SU-DHL-6 (cell line): ENCODE data around the gene IP6K2.

ENCODE experiments used
- H2AFZ ChIP-seq: fragments of 200-600 bp; sonication (generic); 2 replicates; pipeline ENCODE4 v1.6.1; 2014; ENCODE audit warnings: low read depth, mild to moderate bottlenecking, moderate library complexity, mixed read lengths, antibody characterized with exemption, low read length; ENCODE audit not compliant: severe bottlenecking
- H3F3A ChIP-seq: fragments of 200-600 bp; shearing (Covaris generic); 2 replicates; pipeline ENCODE4 v1.6.0; 2016; ENCODE audit warnings: antibody characterized with exemption, mild to moderate bottlenecking; ENCODE audit not compliant: insufficient read depth
- H3K27ac ChIP-seq: fragments of 200-600 bp; sonication (generic); 2 replicates; pipeline ENCODE4 v1.5.1; 2016; ENCODE audit warnings: low read depth, mild to moderate bottlenecking, low read length, moderate library complexity, mixed read lengths
- H3K27me3 ChIP-seq: fragments of 200-600 bp; sonication (generic), shearing (Covaris generic); 2 replicates; pipeline ENCODE4 v1.6.0; 2014; ENCODE audit warnings: mild to moderate bottlenecking, low read length
- H3K36me3 ChIP-seq: fragments of 200-600 bp; sonication (generic); 2 replicates; pipeline ENCODE4 v1.6.1; 2014; ENCODE audit warnings: mild to moderate bottlenecking, low read length, mixed read lengths
- H3K4me2 ChIP-seq: fragments of 300-600, 200-600 bp; shearing (Covaris generic), sonication (generic); 2 replicates; pipeline ENCODE4 v1.6.0; 2014; ENCODE audit warnings: low read length, low read depth, mild to moderate bottlenecking; ENCODE audit not compliant: poor library complexity, severe bottlenecking
- H3K4me3 ChIP-seq: fragments of 200-600 bp; sonication (generic); 2 replicates; pipeline ENCODE4 v1.5.1; 2014; ENCODE audit warnings: antibody characterized with exemption, low read length, mild to moderate bottlenecking, mixed read lengths; ENCODE audit not compliant: insufficient read depth, poor library complexity, severe bottlenecking
- H3K79me2 ChIP-seq: fragments of 200-600 bp; sonication (generic); 2 replicates; pipeline ENCODE4 v1.6.1; 2014; ENCODE audit warnings: mild to moderate bottlenecking, low read length, moderate library complexity; ENCODE audit not compliant: insufficient read depth
- H3K9ac ChIP-seq: fragments of 200-600 bp; sonication (generic); 2 replicates; pipeline ENCODE4 v1.7.0; 2014; ENCODE audit warnings: mild to moderate bottlenecking, low read length
- H3K9me2 ChIP-seq: fragments of 200-600 bp; sonication (generic); replicated peaks from 2 replicates; pipeline ENCODE4 v1.6.1; 2014; ENCODE audit warnings: low read length; ENCODE audit not compliant: insufficient read depth
- H3K9me3 ChIP-seq: fragments of 200-600 bp; sonication (generic); 2 replicates; pipeline ENCODE4 v1.6.1; 2014; ENCODE audit warnings: low read length, mixed read lengths; ENCODE audit not compliant: insufficient read depth
- H4K20me1 ChIP-seq: fragments of 200-600 bp; sonication (generic); 2 replicates; pipeline ENCODE4 v1.6.1; 2014; ENCODE audit warnings: low read depth, mild to moderate bottlenecking, antibody characterized with exemption, low read length, moderate library complexity, mixed read lengths
- CTCF ChIP-seq: fragments of 200-600 bp; sonication (generic); IDR thresholded peaks from one replicate; pipeline ENCODE4 v1.5.1; 2017; ENCODE audit warnings: antibody characterized with exemption, mild to moderate bottlenecking, low read length, moderate library complexity; ENCODE audit not compliant: insufficient read depth, poor library complexity, severe bottlenecking
- EZH2phosphoT487 ChIP-seq: fragments of 200-600 bp; sonication (generic), shearing (Covaris generic); conservative IDR thresholded peaks from 2 replicates; pipeline ENCODE4 v1.6.1; 2018; ENCODE audit warnings: mild to moderate bottlenecking, antibody characterized with exemption, low read length, moderate library complexity, mixed read lengths

The IP6K2 gene

GRCh38 chr3:48759071-48759470 is 42.0 kb upstream of the IP6K2 start:
- H3F3A ChIP-seq = no peaks in the 10 kb centered on the region
- H4K20me1 ChIP-seq = no peaks in the 10 kb centered on the region
- H3K79me2 ChIP-seq = no peaks in the 10 kb centered on the region
- H2AFZ ChIP-seq = no peak overlapping the region
- no peaks in the 10 kb centered on the region for H3K36me3 ChIP-seq
- H3K9ac ChIP-seq = no peak overlapping the region
- no peaks in the 10 kb centered on the region for H3K9me3 ChIP-seq
- TF ChIP-seq CTCF (no peak), EZH2phosphoT487 (no peak)
- no peak overlapping the region for H3K4me2 ChIP-seq
- H3K27ac ChIP-seq = no peak overlapping the region
- H3K4me3 ChIP-seq = no peak overlapping the region
- H3K9me2 ChIP-seq = no peaks in the 10 kb centered on the region
- H3K27me3 ChIP-seq = no peaks in the 10 kb centered on the region

- no peaks in the 10 kb centered on the region for H3K9me3 ChIP-seq
- no peak for TF ChIP-seq CTCF
- H3K4me2 ChIP-seq = no peak overlapping the region
- no peak overlapping the region for H3K4me3 ChIP-seq
- no peaks in the 10 kb centered on the region for H3K79me2 ChIP-seq
- no peaks in the 10 kb centered on the region for H3F3A ChIP-seq
- no peaks in the 10 kb centered on the region for H4K20me1 ChIP-seq
- no peak overlapping the region for H2AFZ ChIP-seq
- H3K9ac ChIP-seq = no peak overlapping the region
- no peaks in the 10 kb centered on the region for H3K9me2 ChIP-seq
- H3K36me3 ChIP-seq = no peaks in the 10 kb centered on the region
- H3K27ac ChIP-seq = no peak overlapping the region
- no peaks in the 10 kb centered on the region for H3K27me3 ChIP-seq
Measured at GRCh38 chr3:48756640-48757039, 39.6 kb upstream of the IP6K2 start.

GRCh38 chr3:48750856-48751255 is 33.8 kb upstream of the IP6K2 start:
- Histone ChIP-seq H3K4me3 (no peak overlapping the region), H2AFZ (no peak overlapping the region), H3K9me2 (no peaks in the 10 kb centered on the region), H3K27ac (no peak overlapping the region), H3K4me2 (no peak overlapping the region), H3K79me2 (no peaks in the 10 kb centered on the region), H3K36me3 (0 out of 2 replicates have a peak, but pooled peaks cover 2% of the 10 kb centered on the region), H4K20me1 (no peaks in the 10 kb centered on the region), H3F3A (no peaks in the 10 kb centered on the region), H3K27me3 (no peaks in the 10 kb centered on the region), H3K9me3 (no peaks in the 10 kb centered on the region), H3K9ac (no peak overlapping the region)
- no peak for TF ChIP-seq EZH2phosphoT487
- no peak for TF ChIP-seq CTCF

GRCh38 chr3:48748754-48749153 is 31.7 kb upstream of the IP6K2 start:
- Histone ChIP-seq H3K27ac (no peak overlapping the region), H2AFZ (no peak overlapping the region), H4K20me1 (no peaks in the 10 kb centered on the region), H3K4me3 (no peak overlapping the region), H3K79me2 (no peaks in the 10 kb centered on the region), H3K9me2 (no peaks in the 10 kb centered on the region), H3K9ac (no peak overlapping the region), H3K27me3 (no peaks in the 10 kb centered on the region), H3K4me2 (no peak overlapping the region), H3K9me3 (no peaks in the 10 kb centered on the region), H3K36me3 (0 out of 2 replicates have a peak, but pooled peaks cover 2% of the 10 kb centered on the region), H3F3A (no peaks in the 10 kb centered on the region)
- no peak for TF ChIP-seq CTCF
- no peak for TF ChIP-seq EZH2phosphoT487
